22Rv1 (cell line): Measurements from ENCODE around the gene KCTD5.

ENCODE experiments used
- H3K27ac ChIP-seq: fragments of 450-650 bp; 2 replicates; pipeline ENCODE4 v1.5.1; 2017
- CTCF ChIP-seq: fragments of 450-650 bp; IDR thresholded peaks from 2 replicates; pipeline ENCODE4 v1.5.1; 2017; ENCODE audit warnings: mild to moderate bottlenecking
- ZFX ChIP-seq: fragments of 450-650 bp; IDR thresholded peaks from 2 replicates; pipeline ENCODE4 v1.6.1; 2017; ENCODE audit warnings: antibody characterized with exemption, borderline replicate concordance

Gene KCTD5

GRCh38 chr16:2706085-2706484 lies 23.8 kb downstream of the KCTD5 start:
- TF ChIP-seq ZFX: no peak
- no peak overlapping the region for H3K27ac ChIP-seq

GRCh38 chr16:2706611-2707311 lies 24.4 kb downstream of the KCTD5 start:
- no peak overlapping the region for H3K27ac ChIP-seq
- TF ChIP-seq CTCF: no peak

GRCh38 chr16:2707368-2708289 lies 25.3 kb downstream of the KCTD5 start:
- TF ChIP-seq ZFX (no peak), CTCF (no peak)
- H3K27ac ChIP-seq: no peak overlapping the region

GRCh38 chr16:2708290-2708639 lies 25.9 kb downstream of the KCTD5 start:
- no peak overlapping the region for H3K27ac ChIP-seq
- TF ChIP-seq CTCF (no peak), ZFX (no peak)

GRCh38 chr16:2708955-2709587 lies 26.7 kb downstream of the KCTD5 start:
- H3K27ac ChIP-seq: no peak overlapping the region
- TF ChIP-seq CTCF: no peak
- TF ChIP-seq ZFX: no peak

GRCh38 chr16:2709588-2709984 lies 27.3 kb downstream of the KCTD5 start:
- no peak for TF ChIP-seq ZFX
- no peak for TF ChIP-seq CTCF
- no peak overlapping the region for H3K27ac ChIP-seq

GRCh38 chr16:2710021-2710710 lies 27.8 kb downstream of the KCTD5 start:
- TF ChIP-seq CTCF (no peak), ZFX (no peak)
- no peak overlapping the region for H3K27ac ChIP-seq
